OCI-LY3 (cell line): Measurements from ENCODE around the gene ACCS.

ENCODE experiments used
- H2AFZ ChIP-seq: fragments of 200-600, 300-600 bp; shearing (Covaris generic); 2 replicates; pipeline ENCODE4 v1.6.0; 2014; ENCODE audit warnings: antibody characterized with exemption, low read depth, low read length
- H3K27ac ChIP-seq: fragments of 200-600, 300-600 bp; sonication (generic); 2 replicates; pipeline ENCODE4 v1.5.1; 2014; ENCODE audit warnings: mild to moderate bottlenecking, low read length, moderate library complexity, mixed read lengths
- H3K27me3 ChIP-seq: fragments of 200-600, 300-600 bp; sonication (generic); 2 replicates; pipeline ENCODE4 v1.6.1; 2014; ENCODE audit warnings: low read depth, low read length, mixed read lengths
- H3K36me3 ChIP-seq: fragments of 200-600, 300-600 bp; sonication (generic); replicated peaks from 2 replicates; pipeline ENCODE3; 2014; ENCODE audit warnings: low read depth, low read length, mixed read lengths
- H3K4me1 ChIP-seq: fragments of 300-600, 200-600 bp; sonication (generic); 2 replicates; pipeline ENCODE4 v1.6.1; 2014; ENCODE audit warnings: low read length, mixed read lengths
- H3K4me2 ChIP-seq: fragments of 200-600, 300-600 bp; sonication (generic); 2 replicates; pipeline ENCODE4 v1.6.1; 2014; ENCODE audit warnings: low read length, mixed read lengths
- H3K4me3 ChIP-seq: fragments of 300-600, 200-600 bp; sonication (generic); 2 replicates; pipeline ENCODE4 v1.5.1; 2014; ENCODE audit warnings: antibody characterized with exemption, mild to moderate bottlenecking, low read length, moderate library complexity
- H3K79me2 ChIP-seq: fragments of 300-600, 200-600 bp; shearing (Covaris generic); 2 replicates; pipeline ENCODE4 v1.6.1; 2014; ENCODE audit warnings: mild to moderate bottlenecking, low read length, mixed read lengths
- H3K9ac ChIP-seq: fragments of 300-600, 200-600 bp; shearing (Covaris generic); 2 replicates; pipeline ENCODE4 v1.6.0; 2014; ENCODE audit warnings: mild to moderate bottlenecking, low read length, moderate library complexity
- H3K9me3 ChIP-seq: fragments of 200-600, 300-600 bp; shearing (Covaris generic); 2 replicates; pipeline ENCODE4 v1.6.1; 2014; ENCODE audit warnings: low read length, mixed read lengths; ENCODE audit not compliant: insufficient read depth
- H4K20me1 ChIP-seq: fragments of 200-600, 300-600 bp; sonication (generic); 2 replicates; pipeline ENCODE4 v1.6.1; 2016; ENCODE audit warnings: low read length, mixed read lengths; ENCODE audit not compliant: insufficient read depth
- CTCF ChIP-seq: fragments of 200-600, 300-600 bp; sonication (generic); IDR thresholded peaks from 2 replicates; pipeline ENCODE4 v1.5.1; 2014; ENCODE audit warnings: antibody characterized with exemption, low read length, low read depth
- EZH2phosphoT487 ChIP-seq: fragments of 200-600 bp; shearing (Covaris generic); IDR thresholded peaks from 2 replicates; pipeline ENCODE4 v1.6.1; 2018; ENCODE audit warnings: antibody characterized with exemption, mixed run types, low read depth

The ACCS gene

GRCh38 chr11:44071157-44071556, 5.1 kb downstream of the ACCS start:
- Histone ChIP-seq H3K27me3 (no peaks in the 10 kb centered on the region), H2AFZ (no peak overlapping the region), H3K27ac (no peak overlapping the region), H3K36me3 (peaks cover 3% of the 10 kb centered on the region), H3K79me2 (0 out of 2 replicates have a peak, but pooled peaks cover 3% of the 10 kb centered on the region), H3K9me3 (no peaks in the 10 kb centered on the region), H3K4me2 (no peak overlapping the region), H4K20me1 (no peaks in the 10 kb centered on the region), H3K4me3 (no peak overlapping the region), H3K4me1 (peaks cover 6% of the 10 kb centered on the region; the same call in 1 of the 2 replicates), H3K9ac (no peak overlapping the region)
- TF ChIP-seq CTCF, result no peak
- TF ChIP-seq EZH2phosphoT487, result no peak

GRCh38 chr11:44072757-44073658, 6.9 kb downstream of the ACCS start:
- H3K79me2 ChIP-seq, result no peaks in the 10 kb centered on the region
- no peaks in the 10 kb centered on the region for H3K4me1 ChIP-seq
- no peaks in the 10 kb centered on the region for H3K27me3 ChIP-seq
- H4K20me1 ChIP-seq, result no peaks in the 10 kb centered on the region
- TF ChIP-seq EZH2phosphoT487 (no peak), CTCF (no peak)
- H3K36me3 ChIP-seq, result peaks cover 6% of the 10 kb centered on the region
- H3K27ac ChIP-seq, result no peak overlapping the region
- H3K9me3 ChIP-seq, result no peaks in the 10 kb centered on the region
- no peak overlapping the region for H3K4me2 ChIP-seq
- H3K9ac ChIP-seq, result no peak overlapping the region
- H3K4me3 ChIP-seq, result no peak overlapping the region
- no peak overlapping the region for H2AFZ ChIP-seq

- TF ChIP-seq EZH2phosphoT487 (no peak), CTCF (no peak)
- Histone ChIP-seq H3K9ac (no peak overlapping the region), H3K27me3 (no peaks in the 10 kb centered on the region)
These were observed 12.7 kb downstream of the ACCS start for GRCh38 chr11:44078794-44079193.

GRCh38 chr11:44079376-44079775, 13.3 kb downstream of the ACCS start:
- no peak overlapping the region for H3K4me2 ChIP-seq
- no peaks in the 10 kb centered on the region for H3K4me1 ChIP-seq
- no peaks in the 10 kb centered on the region for H4K20me1 ChIP-seq
- H3K36me3 ChIP-seq, result peaks cover 8% of the 10 kb centered on the region
- H2AFZ ChIP-seq, result no peak overlapping the region
- TF ChIP-seq CTCF (no peak), EZH2phosphoT487 (no peak)
- no peak overlapping the region for H3K9ac ChIP-seq
- H3K27me3 ChIP-seq, result no peaks in the 10 kb centered on the region
- no peak overlapping the region for H3K4me3 ChIP-seq
- no peak overlapping the region for H3K27ac ChIP-seq
- no peaks in the 10 kb centered on the region for H3K9me3 ChIP-seq
- no peaks in the 10 kb centered on the region for H3K79me2 ChIP-seq

More at GRCh38 chr11:44078794-44079193, 12.7 kb downstream of the ACCS start:
- peaks cover 6% of the 10 kb centered on the region for H3K36me3 ChIP-seq
- no peak overlapping the region for H3K4me3 ChIP-seq
- no peak overlapping the region for H2AFZ ChIP-seq
- H3K9me3 ChIP-seq, result no peaks in the 10 kb centered on the region
- H3K4me1 ChIP-seq, result no peaks in the 10 kb centered on the region
- no peaks in the 10 kb centered on the region for H3K79me2 ChIP-seq
- no peaks in the 10 kb centered on the region for H4K20me1 ChIP-seq
- H3K27ac ChIP-seq, result no peak overlapping the region
- H3K4me2 ChIP-seq, result no peak overlapping the region
